ENCODE data around the gene PCDH9.

DNA sequence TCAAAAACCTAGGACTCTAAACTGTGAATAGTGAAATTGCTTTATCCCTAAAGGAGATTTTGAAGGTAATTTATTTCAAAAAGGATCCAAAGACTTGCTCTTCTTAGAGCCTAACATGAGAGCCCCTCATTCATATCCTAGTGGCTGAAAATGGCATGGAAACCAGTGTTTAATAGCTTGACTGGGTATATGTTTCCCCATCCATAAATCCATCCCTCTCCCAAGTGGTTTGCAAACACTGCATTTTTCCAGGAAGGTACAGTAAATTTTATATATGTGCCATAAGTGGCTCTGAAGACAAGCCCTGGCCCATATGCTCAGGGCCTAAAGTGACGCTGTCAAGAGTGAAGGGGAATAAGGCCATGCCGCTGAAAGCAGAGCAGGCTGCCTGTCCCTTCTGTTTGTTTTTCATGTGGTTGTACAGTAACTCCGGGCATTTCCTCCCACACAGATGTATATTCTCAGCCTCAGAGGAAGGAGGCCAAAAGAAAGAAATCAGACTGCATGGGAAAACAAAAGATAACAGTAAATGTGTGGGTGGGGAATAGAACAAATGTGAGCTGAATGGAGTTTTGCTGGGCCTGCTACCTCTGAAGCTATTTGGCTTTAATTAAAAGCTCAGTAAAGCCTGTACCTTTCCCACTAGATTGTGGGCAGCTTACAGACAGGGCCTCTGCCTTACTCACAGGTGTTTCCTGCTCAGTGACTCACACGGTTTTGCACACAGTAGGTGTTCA lies 181.9 kb downstream of the PCDH9 start:
- TF ChIP-seq, protein P1, sequence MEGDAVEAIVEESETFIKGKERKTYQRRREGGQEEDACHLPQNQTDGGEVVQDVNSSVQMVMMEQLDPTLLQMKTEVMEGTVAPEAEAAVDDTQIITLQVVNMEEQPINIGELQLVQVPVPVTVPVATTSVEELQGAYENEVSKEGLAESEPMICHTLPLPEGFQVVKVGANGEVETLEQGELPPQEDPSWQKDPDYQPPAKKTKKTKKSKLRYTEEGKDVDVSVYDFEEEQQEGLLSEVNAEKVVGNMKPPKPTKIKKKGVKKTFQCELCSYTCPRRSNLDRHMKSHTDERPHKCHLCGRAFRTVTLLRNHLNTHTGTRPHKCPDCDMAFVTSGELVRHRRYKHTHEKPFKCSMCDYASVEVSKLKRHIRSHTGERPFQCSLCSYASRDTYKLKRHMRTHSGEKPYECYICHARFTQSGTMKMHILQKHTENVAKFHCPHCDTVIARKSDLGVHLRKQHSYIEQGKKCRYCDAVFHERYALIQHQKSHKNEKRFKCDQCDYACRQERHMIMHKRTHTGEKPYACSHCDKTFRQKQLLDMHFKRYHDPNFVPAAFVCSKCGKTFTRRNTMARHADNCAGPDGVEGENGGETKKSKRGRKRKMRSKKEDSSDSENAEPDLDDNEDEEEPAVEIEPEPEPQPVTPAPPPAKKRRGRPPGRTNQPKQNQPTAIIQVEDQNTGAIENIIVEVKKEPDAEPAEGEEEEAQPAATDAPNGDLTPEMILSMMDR (conservative IDR thresholded peaks at IDR 0.05; ENCODE audit: low read length) = peak; percentile 41; the same call in 1 of the 2 replicates
- no peak for TF ChIP-seq EZH2phosphoT487 (IDR thresholded peaks at IDR 0.05; ENCODE audit: borderline replicate concordance)

All from Loucy (cell line).